A172 (cell line): ENCODE results near the gene MYDGF. TPM values are rescaled to one million over a fixed set of nuclear protein-coding genes. Genes with fewer than 3 reads are reported as not detected.

Experiments
- DNase-seq: peaks from one replicate; pipeline ENCODE4 v3.0.0-alpha.2; 2015; ENCODE audit warnings: low spot score
- total RNA-seq: library from RNA; depleted of rRNA; stranded (reverse); fragments of >200 nt; shearing (Covaris generic); gene quantifications from 2 replicates; pipeline ENCODE4 v1.2.3, GENCODE V29; 2014

The MYDGF gene
- total RNA-seq, 1 experiment from 2014 or later: 200 TPM

GRCh38 chr19:4641132-4641531 is 29.0 kb downstream of the MYDGF start:
- DNase-seq: no peak

GRCh38 chr19:4640247-4641000 is 29.7 kb downstream of the MYDGF start:
- no peak for DNase-seq

- no peak for DNase-seq
These were observed 30.5 kb downstream of the MYDGF start for GRCh38 chr19:4639531-4640246.

- peak; percentile 88 for DNase-seq
These were observed 31.2 kb downstream of the MYDGF start, which contains the start of gene TNFAIP8L1 for GRCh38 chr19:4638828-4639530. TSS of gene TNFAIP8L1 (plus strand) at chr19:4639516. CDS start at chr19:4651870, 12,354 bp downstream.

GRCh38 chr19:4638317-4638716 is 31.8 kb downstream of the MYDGF start:
- no peak for DNase-seq

- DNase-seq: no peak
These were observed 33.4 kb downstream of the MYDGF start for GRCh38 chr19:4636761-4637160.

GRCh38 chr19:4636151-4636717 is 33.9 kb downstream of the MYDGF start:
- DNase-seq: peak; percentile 30

GRCh38 chr19:4635754-4636116 is 34.4 kb downstream of the MYDGF start:
- no peak for DNase-seq

GRCh38 chr19:4633140-4633967 is 36.8 kb downstream of the MYDGF start:
- peak; percentile 97 for DNase-seq

GRCh38 chr19:4624733-4625362 is 45.3 kb downstream of the MYDGF start:
- peak; percentile 65 for DNase-seq

GRCh38 chr19:4624301-4624700 is 45.8 kb downstream of the MYDGF start:
- DNase-seq: no peak

GRCh38 chr19:4622695-4623421 is 47.3 kb downstream of the MYDGF start:
- DNase-seq: no peak

GRCh38 chr19:4620675-4621074 is 49.5 kb downstream of the MYDGF start:
- no peak for DNase-seq

GRCh38 chr19:4619668-4620294 is 50.4 kb downstream of the MYDGF start:
- DNase-seq: no peak

- no peak for DNase-seq
These were observed 52.1 kb downstream of the MYDGF start for GRCh38 chr19:4618019-4618418.

- no peak for DNase-seq
These were observed 56.8 kb downstream of the MYDGF start for GRCh38 chr19:4613254-4613751.

GRCh38 chr19:4609878-4610511 is 60.1 kb downstream of the MYDGF start:
- DNase-seq: no peak
